ENCODE results near the gene IPO13.

- TF ChIP-seq CTCF (IDR thresholded peaks at IDR 0.05 in 4 of 5, conservative IDR thresholded peaks at IDR 0.05 in 1 of 5) (no peak), POLR2A (IDR thresholded peaks at IDR 0.05) (no peak)
These were observed 32.9 kb upstream of the IPO13 start for GRCh38 chr1:43913666-43914360.

All from gastrocnemius medialis (tissue), 4 donors.